GM18519 (cell line): ENCODE data around the gene SMC3.
A peak's percentile ranks its signal among the peaks of the same experiment; 100 is the strongest.
"Not testable (repeated sequence)": the region's sequence is repeated elsewhere in the genome, so short reads cannot be mapped to it uniquely, and the experiment has no call there.

Experiments
- ATAC-seq: cut with Tn5 transposase; IDR thresholded peaks from one replicate; pipeline ENCODE4 v1.9.1; 2021; ENCODE audit warnings: mild to moderate bottlenecking, moderate library complexity; ENCODE audit not compliant: unreplicated experiment, low FRiP score

Gene SMC3

GRCh38 chr10:110567201-110568054 is at the start of gene SMC3:
TSS of gene SMC3 (plus strand) at chr10:110567695. CDS start at chr10:110567817, 122 bp downstream.
- ATAC-seq: peak; percentile 70

- ATAC-seq: no peak
Measured at GRCh38 chr10:110522365-110522988, 45.0 kb upstream of the SMC3 start.

GRCh38 chr10:110523736-110524135 is 43.8 kb upstream of the SMC3 start:
- no peak for ATAC-seq

- no peak for ATAC-seq
Measured at GRCh38 chr10:110524179-110524858, 43.2 kb upstream of the SMC3 start.

GRCh38 chr10:110524859-110525232 is 42.6 kb upstream of the SMC3 start:
- no peak for ATAC-seq

GRCh38 chr10:110525349-110526260 is 41.9 kb upstream of the SMC3 start:
- ATAC-seq: no peak

GRCh38 chr10:110527731-110528171 is 39.7 kb upstream of the SMC3 start:
- no peak for ATAC-seq

GRCh38 chr10:110528224-110528996 is 39.1 kb upstream of the SMC3 start:
- ATAC-seq: peak; percentile 6

- peak; percentile 82 for ATAC-seq
Measured at GRCh38 chr10:110528997-110529524, 38.4 kb upstream of the SMC3 start.

GRCh38 chr10:110529596-110530011 is 37.9 kb upstream of the SMC3 start:
- ATAC-seq: no peak

- no peak for ATAC-seq
Measured at GRCh38 chr10:110530131-110530831, 37.2 kb upstream of the SMC3 start.

GRCh38 chr10:110531687-110532086 is 35.8 kb upstream of the SMC3 start:
- ATAC-seq: no peak

GRCh38 chr10:110532628-110533027 is 34.9 kb upstream of the SMC3 start:
- ATAC-seq: not testable (repeated sequence)

GRCh38 chr10:110533149-110533548 is 34.3 kb upstream of the SMC3 start:
- ATAC-seq: no peak

- no peak for ATAC-seq
Measured at GRCh38 chr10:110534571-110534970, 32.9 kb upstream of the SMC3 start.

GRCh38 chr10:110535958-110536891 is 31.3 kb upstream of the SMC3 start:
- ATAC-seq: peak; percentile 68

GRCh38 chr10:110539091-110539490 is 28.4 kb upstream of the SMC3 start:
- ATAC-seq: no peak

GRCh38 chr10:110540031-110540430 is 27.5 kb upstream of the SMC3 start:
- ATAC-seq: no peak
